GM12875 (cell line): Measurements from ENCODE around the gene DOCK8.

Source experiments
- H3K4me3 ChIP-seq: one replicate; pipeline ENCODE4 v1.5.1; 2011; ENCODE audit warnings: low read depth, low read length, control low read depth
- CTCF ChIP-seq: IDR thresholded peaks from 2 replicates; pipeline ENCODE4 v1.5.1; 2011; ENCODE audit warnings: low read depth, mild to moderate bottlenecking, control low read depth, inconsistent platforms, low read length, moderate library complexity, borderline replicate concordance; ENCODE audit not compliant: insufficient read depth

DOCK8 gene

GRCh38 chr9:426264-426663, 211.6 kb downstream of the DOCK8 start:
- no peak for TF ChIP-seq CTCF
- no peak overlapping the region for H3K4me3 ChIP-seq

- no peak for TF ChIP-seq CTCF
- no peak overlapping the region for H3K4me3 ChIP-seq
Measured at GRCh38 chr9:426976-427375, 212.3 kb downstream of the DOCK8 start.

- H3K4me3 ChIP-seq: no peak overlapping the region
- no peak for TF ChIP-seq CTCF
Measured at GRCh38 chr9:431701-432100, 217.0 kb downstream of the DOCK8 start.

GRCh38 chr9:436482-436881, 221.8 kb downstream of the DOCK8 start:
- H3K4me3 ChIP-seq: no peak overlapping the region
- no peak for TF ChIP-seq CTCF

GRCh38 chr9:437066-437465, 222.4 kb downstream of the DOCK8 start:
- no peak overlapping the region for H3K4me3 ChIP-seq
- no peak for TF ChIP-seq CTCF

- TF ChIP-seq CTCF: no peak
Measured at GRCh38 chr9:437574-438001, 222.9 kb downstream of the DOCK8 start.

GRCh38 chr9:438066-438465, 223.4 kb downstream of the DOCK8 start:
- no peak overlapping the region for H3K4me3 ChIP-seq

More at GRCh38 chr9:437574-438001, 222.9 kb downstream of the DOCK8 start:
- no peak overlapping the region for H3K4me3 ChIP-seq

More at GRCh38 chr9:438066-438465, 223.4 kb downstream of the DOCK8 start:
- no peak for TF ChIP-seq CTCF
